GM19238 (cell line): ENCODE results near the gene PRR30.

Source experiments
- DNase-seq: peaks from one replicate; pipeline ENCODE4 v3.0.0; 2011; ENCODE audit warnings: low spot score; ENCODE audit not compliant: insufficient read length

Gene PRR30

GRCh38 chr2:27099334-27099955 is 39.8 kb downstream of the PRR30 start:
- DNase-seq, result no peak

- DNase-seq, result no peak
Observed at GRCh38 chr2:27097341-27097740, 41.9 kb downstream of the PRR30 start.

- DNase-seq, result no peak
Observed at GRCh38 chr2:27096748-27097297, 42.4 kb downstream of the PRR30 start.

- peak; percentile 70 for DNase-seq
Observed at GRCh38 chr2:27095745-27096651, 43.2 kb downstream of the PRR30 start.

- DNase-seq, result no peak
Observed at GRCh38 chr2:27095427-27095744, 43.8 kb downstream of the PRR30 start.

DNA sequence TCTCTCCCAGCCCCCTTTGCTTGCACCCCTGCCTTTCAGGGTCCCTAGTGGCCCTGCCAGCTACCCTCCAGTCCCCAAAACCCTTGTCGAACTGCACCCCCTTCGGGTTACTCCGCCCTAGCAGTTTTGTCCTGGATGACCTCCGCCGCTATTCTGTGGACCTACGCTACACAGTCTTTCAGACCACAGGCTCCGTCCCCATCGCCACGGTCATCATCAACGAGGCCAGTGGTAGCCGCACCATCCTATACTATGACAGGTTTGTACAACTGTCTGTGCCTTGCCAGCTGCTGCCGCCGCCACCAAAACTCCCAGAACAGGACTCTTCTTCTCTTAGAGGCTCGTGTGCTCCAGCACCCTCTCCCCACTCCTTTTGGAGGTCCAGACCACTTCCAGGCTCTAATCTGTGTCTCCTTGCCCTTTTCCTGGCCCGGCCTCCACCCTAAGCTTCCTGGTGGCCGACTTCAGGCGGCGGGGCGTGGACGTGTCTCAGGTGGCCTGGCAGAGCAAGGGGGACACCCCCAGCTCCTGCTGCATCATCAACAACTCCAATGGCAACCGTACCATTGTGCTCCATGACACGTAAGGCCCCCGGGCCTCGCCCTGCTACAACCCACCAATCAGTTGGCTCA is 44.7 kb downstream of the PRR30 start:
- no peak for DNase-seq

- DNase-seq, result no peak
Observed at GRCh38 chr2:27093430-27094352, 45.5 kb downstream of the PRR30 start.

DNA sequence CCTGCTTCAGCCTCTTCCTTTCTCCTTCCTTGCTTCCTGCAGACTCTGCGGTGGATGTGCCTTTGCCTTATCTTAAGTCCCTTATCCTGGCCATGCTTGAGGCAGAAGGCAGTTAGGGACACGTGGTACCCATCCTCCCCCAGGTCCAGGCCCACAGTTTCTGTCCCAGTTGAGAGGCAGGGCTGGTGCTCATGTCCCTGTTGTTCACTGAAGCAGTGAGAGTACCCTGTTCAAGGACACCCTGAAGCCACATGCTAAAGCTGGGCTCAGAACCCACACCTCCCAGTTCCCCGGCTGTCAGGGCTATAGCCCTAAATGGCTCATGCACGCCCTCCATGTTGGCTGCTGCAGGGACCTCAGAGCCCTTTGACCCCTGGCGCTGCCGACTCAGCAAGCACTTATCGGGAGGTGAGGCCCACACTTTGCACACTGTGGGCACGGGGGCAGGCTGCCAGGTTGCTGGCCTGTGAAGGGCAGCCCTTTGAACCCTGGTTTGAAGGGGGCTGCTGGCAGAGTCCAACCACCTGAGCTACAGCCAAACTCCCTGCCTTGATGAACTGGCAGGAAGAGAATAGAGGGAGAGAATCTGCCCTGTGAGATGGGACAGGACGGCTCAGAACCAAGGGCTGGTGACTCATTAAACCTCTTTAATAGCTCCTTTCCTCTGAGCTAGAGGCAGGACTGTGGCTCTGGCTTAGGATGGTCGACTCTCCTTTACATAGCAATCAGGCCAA is 46.3 kb downstream of the PRR30 start:
- no peak for DNase-seq

DNA sequence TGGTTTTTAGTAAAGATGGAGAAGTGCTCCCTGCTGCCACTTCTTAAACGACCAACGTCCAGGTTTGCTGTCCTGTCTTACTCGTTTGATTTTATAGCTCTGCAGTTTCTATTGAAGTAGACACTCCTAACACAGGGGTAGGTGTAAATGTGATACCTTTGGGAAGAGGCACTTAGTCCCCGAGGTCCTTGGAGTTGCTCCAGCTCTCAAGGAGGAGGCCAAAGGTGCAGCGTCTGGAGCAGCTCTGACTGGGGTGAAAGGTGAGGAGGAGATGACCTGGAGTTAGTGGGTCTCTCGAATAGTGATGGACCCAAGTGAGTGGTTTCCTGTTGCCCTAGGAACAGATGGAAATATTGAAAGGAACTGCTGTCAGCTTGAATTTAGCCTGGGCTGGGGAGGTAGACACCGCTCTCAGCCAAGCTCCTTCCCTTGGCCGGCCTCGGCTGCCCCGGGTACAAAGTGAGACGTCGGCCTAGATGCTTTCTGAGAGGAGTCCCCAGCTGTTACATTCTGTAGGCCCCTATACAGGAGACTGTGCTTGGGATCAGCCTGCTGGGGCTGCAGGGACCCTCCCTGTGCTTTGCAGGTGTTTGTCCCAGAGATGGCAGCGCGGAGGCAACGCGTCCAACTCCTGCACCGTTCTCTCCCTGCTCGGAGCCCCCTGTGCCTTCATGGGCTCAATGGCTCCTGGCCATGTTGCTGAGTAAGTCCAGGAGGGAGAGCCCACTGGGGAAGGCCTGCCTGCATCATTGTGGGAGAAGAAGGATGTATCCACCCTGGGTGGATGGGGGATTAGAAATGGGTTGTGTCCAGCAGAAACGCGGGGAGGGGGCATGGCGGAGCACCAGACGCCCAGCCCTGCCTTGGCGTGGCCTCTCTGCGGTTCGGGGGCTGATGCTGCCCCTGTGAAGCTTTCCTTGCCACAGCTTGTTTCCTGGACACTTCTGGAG is 47.2 kb downstream of the PRR30 start:
- DNase-seq, result no peak

GRCh38 chr2:27089111-27089954 is 49.9 kb downstream of the PRR30 start:
- no peak for DNase-seq

- DNase-seq, result no peak
Observed at GRCh38 chr2:27088634-27089033, 50.6 kb downstream of the PRR30 start.

- DNase-seq, result no peak
Observed at GRCh38 chr2:27087823-27088410, 51.3 kb downstream of the PRR30 start.
